Stimulated activated CD4-positive, alpha-beta T cell treated with anti-CD3 and anti-CD28 coated beads, TNF-alpha, amount 100 ng/mL, for 24 hours (primary cell): ENCODE results near the gene NOSTRIN.
"Not testable (repeated sequence)": the region's sequence is repeated elsewhere in the genome, so short reads cannot be mapped to it uniquely, and the experiment has no call there.

ENCODE experiments used
- DNase-seq, 3 experiments: peaks; one replicate each; pipeline ENCODE4 v3.0.0-alpha.2; 2020; ENCODE audit warnings: low read depth in 3 of 3

The NOSTRIN gene

GRCh38 chr2:168789776-168790175 is 12.7 kb upstream of the NOSTRIN start:
- no peak for DNase-seq

- no peak for DNase-seq
Observed at GRCh38 chr2:168790226-168790902, 12.1 kb upstream of the NOSTRIN start.

GRCh38 chr2:168791140-168791539 is 11.3 kb upstream of the NOSTRIN start:
- not testable (repeated sequence) for DNase-seq

GRCh38 chr2:168793596-168793995 is 8.8 kb upstream of the NOSTRIN start:
- no peak for DNase-seq

- DNase-seq: no peak
Observed at GRCh38 chr2:168794968-168795367, 7.5 kb upstream of the NOSTRIN start.

GRCh38 chr2:168796090-168796577 is 6.3 kb upstream of the NOSTRIN start:
- DNase-seq: no peak

- DNase-seq: no peak
Observed at GRCh38 chr2:168796583-168797285, 5.7 kb upstream of the NOSTRIN start.

- no peak for DNase-seq
Observed at GRCh38 chr2:168797286-168797655, 5.2 kb upstream of the NOSTRIN start.

- DNase-seq: no peak
Observed at GRCh38 chr2:168798076-168798887, 4.2 kb upstream of the NOSTRIN start.

- DNase-seq: no peak
Observed at GRCh38 chr2:168798888-168799410, 3.5 kb upstream of the NOSTRIN start.

GRCh38 chr2:168801471-168801870 is 966 bp upstream of the NOSTRIN start:
- no peak for DNase-seq

GRCh38 chr2:168802859-168803725 is 655 bp downstream of the NOSTRIN start:
- DNase-seq: no peak

- DNase-seq: no peak
Observed at GRCh38 chr2:168804214-168804613, 1.8 kb downstream of the NOSTRIN start.

- no peak for DNase-seq
Observed at GRCh38 chr2:168805615-168806014, 3.2 kb downstream of the NOSTRIN start.

- DNase-seq: no peak
Observed at GRCh38 chr2:168809537-168809936, 7.1 kb downstream of the NOSTRIN start.

GRCh38 chr2:168810235-168810634 is 7.8 kb downstream of the NOSTRIN start:
- DNase-seq: no peak

- DNase-seq: no peak
Observed at GRCh38 chr2:168811696-168812095, 9.3 kb downstream of the NOSTRIN start.

- no peak for DNase-seq
Observed at GRCh38 chr2:168814046-168814445, 11.6 kb downstream of the NOSTRIN start.

- DNase-seq: no peak
Observed at GRCh38 chr2:168814939-168815907, 12.8 kb downstream of the NOSTRIN start.

- no peak for DNase-seq
Observed at GRCh38 chr2:168816369-168816768, 13.9 kb downstream of the NOSTRIN start.
